RWPE2 (cell line): ENCODE measurements around the gene KCNN3.

Experiments used
- ATAC-seq: fragments of 200-7000 bp; cut with Tn5 transposase; 3 replicates; pipeline ENCODE4 v1.9.1; 2021; ENCODE audit warnings: low read depth
- DNase-seq: peaks from one replicate; pipeline ENCODE4 v3.0.0-alpha.2; 2020; ENCODE audit warnings: low spot score
- H3K27ac ChIP-seq: fragments of 450-650 bp; 2 replicates; pipeline ENCODE4 v1.5.1; 2017; ENCODE audit warnings: mild to moderate bottlenecking; ENCODE audit not compliant: poor library complexity, severe bottlenecking
- H3K27me3 ChIP-seq: fragments of 250-450 bp; sonication (Bioruptor Pico); 2 replicates; pipeline ENCODE4 v1.5.1; 2021; ENCODE audit warnings: mild to moderate bottlenecking, moderate library complexity; ENCODE audit not compliant: insufficient read depth, poor library complexity, severe bottlenecking
- H3K36me3 ChIP-seq: fragments of 250-450 bp; sonication (Bioruptor Pico); 2 replicates; pipeline ENCODE4 v1.5.1; 2020; ENCODE audit warnings: low read depth, mild to moderate bottlenecking, moderate library complexity
- H3K4me1 ChIP-seq: fragments of 250-450 bp; sonication (Bioruptor Pico); 2 replicates; pipeline ENCODE4 v1.5.1; 2021; ENCODE audit warnings: mild to moderate bottlenecking, moderate library complexity; ENCODE audit not compliant: insufficient read depth, poor library complexity, severe bottlenecking
- H3K4me3 ChIP-seq: fragments of 250-450 bp; sonication (Bioruptor Pico); 2 replicates; pipeline ENCODE4 v1.5.1; 2021; ENCODE audit warnings: mild to moderate bottlenecking, moderate library complexity; ENCODE audit not compliant: severe bottlenecking
- H3K9me3 ChIP-seq: fragments of 250-450 bp; sonication (Bioruptor Pico); 2 replicates; pipeline ENCODE4 v1.5.1; 2021; ENCODE audit warnings: mild to moderate bottlenecking, moderate library complexity; ENCODE audit not compliant: severe bottlenecking
- CTCF ChIP-seq: fragments of 450-650 bp; IDR thresholded peaks from one replicate; pipeline ENCODE4 v1.5.1; 2017; ENCODE audit warnings: mild to moderate bottlenecking, moderate library complexity; ENCODE audit not compliant: poor library complexity, severe bottlenecking

Gene KCNN3

GRCh38 chr1:154819628-154820590 is 50.2 kb downstream of the KCNN3 start:
- no peaks in the 10 kb centered on the region for H3K4me1 ChIP-seq
- ATAC-seq (peak; percentile 63; the same call in 2 of the 3 replicates), DNase-seq (no peak)
- peak; percentile 34 for TF ChIP-seq CTCF
- no peak overlapping the region for H3K4me3 ChIP-seq
- no peak overlapping the region for H3K27ac ChIP-seq
- no peaks in the 10 kb centered on the region for H3K36me3 ChIP-seq
- H3K9me3 ChIP-seq: no peaks in the 10 kb centered on the region
- H3K27me3 ChIP-seq: no peaks in the 10 kb centered on the region

GRCh38 chr1:154818911-154819310 is 51.2 kb downstream of the KCNN3 start:
- TF ChIP-seq CTCF: no peak
- no peaks in the 10 kb centered on the region for H3K36me3 ChIP-seq

GRCh38 chr1:154816937-154817336 is 53.1 kb downstream of the KCNN3 start:
- no peaks in the 10 kb centered on the region for H3K9me3 ChIP-seq
- H3K27me3 ChIP-seq: no peaks in the 10 kb centered on the region
- no peaks in the 10 kb centered on the region for H3K36me3 ChIP-seq
- no peak for DNase-seq
- ATAC-seq: no peak
- H3K4me1 ChIP-seq: peaks cover 4% of the 10 kb centered on the region
- no peak overlapping the region for H3K4me3 ChIP-seq
- no peak overlapping the region for H3K27ac ChIP-seq
- no peak for TF ChIP-seq CTCF

More at GRCh38 chr1:154818911-154819310, 51.2 kb downstream of the KCNN3 start:
- Histone ChIP-seq H3K27me3 (no peaks in the 10 kb centered on the region), H3K4me3 (no peak overlapping the region), H3K27ac (no peak overlapping the region), H3K9me3 (no peaks in the 10 kb centered on the region), H3K4me1 (peaks cover under 1% of the 10 kb centered on the region)
- DNase-seq (no peak), ATAC-seq (no peak)

- DNase-seq (no peak), ATAC-seq (no peak)
- Histone ChIP-seq H3K9me3 (no peaks in the 10 kb centered on the region), H3K4me1 (peaks cover 4% of the 10 kb centered on the region), H3K27me3 (no peaks in the 10 kb centered on the region), H3K4me3 (no peak overlapping the region), H3K27ac (no peak overlapping the region), H3K36me3 (no peaks in the 10 kb centered on the region)
- TF ChIP-seq CTCF: no peak
Measured at GRCh38 chr1:154816369-154816768, 53.7 kb downstream of the KCNN3 start.

- Histone ChIP-seq H3K4me3 (no peak overlapping the region), H3K36me3 (no peaks in the 10 kb centered on the region), H3K27me3 (no peaks in the 10 kb centered on the region), H3K27ac (no peak overlapping the region), H3K9me3 (no peaks in the 10 kb centered on the region), H3K4me1 (peaks cover 7% of the 10 kb centered on the region)
- ATAC-seq (no peak), DNase-seq (no peak)
- peak; percentile 3 for TF ChIP-seq CTCF
Measured at GRCh38 chr1:154813846-154814505, 56.1 kb downstream of the KCNN3 start.
